Cardiac muscle cell (in vitro differentiated cells and primary cell): ENCODE results near the gene PITPNM1. TPM values are rescaled to one million over a fixed set of nuclear protein-coding genes. Genes with fewer than 3 reads are reported as not detected.

Source experiments
- DNase-seq, 2 donors: peaks; one replicate each; pipeline versions ENCODE4 v3.0.0 to v3.0.0-alpha.2; 2010 to 2017; ENCODE audit warnings: low read depth in 1 of 2, low spot score in 1 of 2
- H3K27ac ChIP-seq: fragments of 200-600 bp; sonication (generic); 2 replicates; pipeline ENCODE4 v1.5.1; 2016
- H3K27me3 ChIP-seq: fragments of 200-600 bp; sonication (generic); 2 replicates; pipeline ENCODE4 v1.6.0; 2016; ENCODE audit warnings: control low read depth
- H3K36me3 ChIP-seq: fragments of 200-600 bp; sonication (generic); 2 replicates; pipeline ENCODE4 v1.5.1; 2016; ENCODE audit warnings: control low read depth
- H3K4me1 ChIP-seq: fragments of 200-600 bp; sonication (generic); 2 replicates; pipeline ENCODE4 v1.8.1; 2017; ENCODE audit warnings: low read depth, mild to moderate bottlenecking, mixed run types
- H3K4me3 ChIP-seq: fragments of 200-600 bp; sonication (generic); 2 replicates; pipeline ENCODE4 v1.5.1; 2016; ENCODE audit warnings: mild to moderate bottlenecking
- H3K9me3 ChIP-seq: fragments of 200-600 bp; sonication (generic); 2 replicates; pipeline ENCODE4 v1.5.1; 2017; ENCODE audit warnings: low read depth, mild to moderate bottlenecking, control low read depth
- polyA plus RNA-seq: library from polyadenylated mRNA; unstranded; fragments of >200 nt; fragmentation: Nextera tagmentation; extraction: Ambion mirVana; gene quantifications from 2 replicates; pipeline ENCODE4 v1.2.1, GENCODE V29; 2016
- total RNA-seq: library from RNA; depleted of rRNA; stranded (reverse); fragments of >200 nt; gene quantifications from 2 replicates; pipeline ENCODE4 v1.2.3, GENCODE V29; 2016
- TF ChIP-seq, protein P1 (sequence below): IDR thresholded peaks from 2 replicates; pipeline ENCODE4 v1.5.1; 2012; ENCODE audit warnings: low read depth, mild to moderate bottlenecking, low read length

PITPNM1 gene
- total and polyA plus RNA-seq, 2 experiments from 2014 or later = 24.8 to 58.5 TPM

DNA sequence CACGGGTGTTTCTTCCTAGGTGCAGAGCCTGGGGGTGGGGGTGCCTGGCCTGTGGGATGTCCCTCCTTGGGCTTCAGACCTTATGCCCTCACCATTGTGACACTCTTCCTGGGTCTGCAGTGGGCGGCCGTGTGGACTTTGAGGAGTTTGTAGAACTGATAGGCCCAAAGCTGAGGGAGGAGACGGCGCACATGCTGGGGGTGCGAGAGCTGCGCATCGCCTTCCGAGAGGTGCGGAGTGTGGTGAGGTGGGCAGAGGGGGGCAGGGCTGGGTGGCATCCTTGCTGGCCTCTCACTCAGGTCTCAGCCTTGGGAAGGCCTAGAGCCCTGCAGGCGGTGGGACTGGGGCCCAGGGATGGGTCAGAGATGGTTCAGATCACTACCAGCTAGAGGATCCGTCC is 47.7 kb downstream of the PITPNM1 start:
- Histone ChIP-seq H3K9me3 (no peaks in the 10 kb centered on the region), H3K27me3 (no peaks in the 10 kb centered on the region), H3K27ac (no peak overlapping the region), H3K4me1 (no peaks in the 10 kb centered on the region), H3K4me3 (no peak overlapping the region), H3K36me3 (no peaks in the 10 kb centered on the region)
- TF ChIP-seq, protein P1, sequence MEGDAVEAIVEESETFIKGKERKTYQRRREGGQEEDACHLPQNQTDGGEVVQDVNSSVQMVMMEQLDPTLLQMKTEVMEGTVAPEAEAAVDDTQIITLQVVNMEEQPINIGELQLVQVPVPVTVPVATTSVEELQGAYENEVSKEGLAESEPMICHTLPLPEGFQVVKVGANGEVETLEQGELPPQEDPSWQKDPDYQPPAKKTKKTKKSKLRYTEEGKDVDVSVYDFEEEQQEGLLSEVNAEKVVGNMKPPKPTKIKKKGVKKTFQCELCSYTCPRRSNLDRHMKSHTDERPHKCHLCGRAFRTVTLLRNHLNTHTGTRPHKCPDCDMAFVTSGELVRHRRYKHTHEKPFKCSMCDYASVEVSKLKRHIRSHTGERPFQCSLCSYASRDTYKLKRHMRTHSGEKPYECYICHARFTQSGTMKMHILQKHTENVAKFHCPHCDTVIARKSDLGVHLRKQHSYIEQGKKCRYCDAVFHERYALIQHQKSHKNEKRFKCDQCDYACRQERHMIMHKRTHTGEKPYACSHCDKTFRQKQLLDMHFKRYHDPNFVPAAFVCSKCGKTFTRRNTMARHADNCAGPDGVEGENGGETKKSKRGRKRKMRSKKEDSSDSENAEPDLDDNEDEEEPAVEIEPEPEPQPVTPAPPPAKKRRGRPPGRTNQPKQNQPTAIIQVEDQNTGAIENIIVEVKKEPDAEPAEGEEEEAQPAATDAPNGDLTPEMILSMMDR = no peak
- DNase-seq = no peak

DNA sequence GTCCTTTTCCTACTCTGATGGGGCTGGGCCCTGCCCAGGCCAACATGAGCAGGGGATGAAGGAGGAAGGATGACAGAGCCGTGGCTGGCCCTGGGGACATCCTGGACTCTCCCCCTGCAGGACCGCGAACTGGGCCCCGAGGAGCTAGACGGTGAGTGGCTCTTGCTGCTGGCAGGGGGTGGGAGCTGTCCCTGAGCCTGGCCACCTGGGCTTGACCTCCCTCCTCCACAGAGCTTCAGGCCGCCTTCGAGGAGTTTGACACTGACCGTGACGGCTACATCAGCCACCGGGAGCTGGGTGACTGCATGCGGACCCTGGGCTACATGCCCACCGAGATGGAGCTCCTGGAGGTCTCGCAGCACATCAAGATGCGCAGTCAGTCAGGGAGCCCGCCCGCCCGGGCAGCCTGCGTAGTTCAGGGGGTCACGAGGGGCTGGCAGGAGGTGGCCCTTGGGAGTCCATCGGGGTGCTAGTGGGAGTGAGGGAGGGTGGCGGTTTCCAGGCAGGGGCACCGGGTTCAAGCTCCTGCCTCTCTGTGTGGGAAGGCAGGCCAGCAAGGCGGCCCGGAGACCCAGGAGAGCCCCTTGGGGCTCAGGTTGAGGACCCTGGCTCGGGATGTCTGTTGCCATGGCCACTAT is 49.0 kb downstream of the PITPNM1 start:
- Histone ChIP-seq H3K36me3 (no peaks in the 10 kb centered on the region), H3K4me1 (no peaks in the 10 kb centered on the region), H3K27ac (no peak overlapping the region), H3K27me3 (no peaks in the 10 kb centered on the region), H3K9me3 (no peaks in the 10 kb centered on the region), H3K4me3 (no peak overlapping the region)
- DNase-seq = no peak
- TF ChIP-seq, protein P1 = no peak

DNA sequence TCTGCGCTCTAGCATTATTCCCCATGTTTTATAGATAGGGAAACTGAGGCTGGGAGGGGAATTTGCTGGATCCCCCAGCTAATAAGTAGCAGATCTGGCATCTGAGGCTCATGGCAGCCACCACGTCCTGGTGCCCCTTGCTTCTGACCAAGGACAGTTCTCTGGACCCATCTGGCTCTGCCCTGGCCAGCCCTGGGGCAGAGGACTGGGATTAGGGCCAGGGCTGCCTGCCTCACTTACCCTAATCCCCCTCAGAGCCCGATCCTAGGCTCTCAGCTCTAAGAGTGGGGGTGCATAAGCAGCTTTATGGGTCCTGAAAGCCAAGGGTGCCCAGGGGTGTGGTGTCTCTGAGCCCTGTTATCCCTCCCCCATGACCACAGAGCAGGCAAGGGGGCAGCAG is 50.1 kb downstream of the PITPNM1 start, which contains the start of gene CABP4:
CABP4 (plus strand) TSS at position 301 of the 400 bp plus-strand sequence; CDS start at position 371, 70 bp downstream.
- Histone ChIP-seq H3K27me3 (no peaks in the 10 kb centered on the region), H3K27ac (no peak within 1 kb of the TSS), H3K9me3 (no peaks in the 10 kb centered on the region), H3K4me3 (no peak within 1 kb of the TSS), H3K36me3 (no peaks in the 10 kb centered on the region), H3K4me1 (no peaks in the 10 kb centered on the region)
- TF ChIP-seq, protein P1 = no peak
- no peak for DNase-seq

DNA sequence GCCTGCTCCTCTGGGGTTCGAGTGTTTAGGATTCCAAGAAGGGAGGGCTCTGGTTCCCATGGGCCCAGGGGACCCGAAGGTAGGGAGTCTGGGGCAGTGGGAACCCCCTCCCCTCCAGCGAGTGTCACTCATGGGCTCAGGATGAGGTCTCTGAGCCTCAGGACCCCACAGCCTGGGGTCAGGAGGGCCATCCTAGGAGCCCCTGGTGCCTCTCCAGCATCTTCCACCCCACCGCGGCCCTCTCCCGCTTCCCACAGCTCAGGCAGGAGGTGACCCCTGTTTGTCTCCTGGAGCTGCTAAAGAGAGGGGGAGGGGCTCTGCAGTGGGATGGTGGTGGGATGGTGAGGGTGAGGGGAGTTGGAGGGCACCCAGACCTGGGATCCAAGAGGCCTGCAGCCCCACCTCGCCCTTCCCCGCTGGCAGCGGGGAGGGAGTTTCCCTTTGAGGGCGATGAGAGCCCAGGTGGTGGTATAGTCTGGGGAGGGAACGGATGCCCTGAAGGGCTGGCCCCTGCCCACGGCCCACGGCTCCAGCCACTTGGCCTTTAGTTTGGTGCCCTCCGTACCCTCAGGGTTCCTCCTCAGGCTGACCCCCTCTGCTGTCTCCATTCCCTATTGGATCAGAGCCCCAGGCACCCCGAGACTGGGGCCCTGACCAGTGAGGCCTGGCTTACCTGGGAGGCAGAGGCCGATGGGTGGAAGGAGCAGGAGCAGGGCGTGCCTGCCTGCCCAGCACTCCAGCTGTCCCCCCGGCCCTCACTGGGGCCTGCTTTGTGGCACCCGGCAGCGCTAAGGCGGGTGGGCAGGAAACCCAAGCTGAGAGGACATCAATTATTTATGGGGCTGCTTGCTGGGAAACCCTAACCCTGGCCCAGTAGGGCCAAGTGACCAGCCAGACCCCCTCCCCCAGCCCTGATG is 51.1 kb downstream of the PITPNM1 start:
- Histone ChIP-seq H3K27ac (no peak overlapping the region), H3K4me3 (no peak overlapping the region), H3K9me3 (no peaks in the 10 kb centered on the region), H3K36me3 (no peaks in the 10 kb centered on the region), H3K4me1 (no peaks in the 10 kb centered on the region), H3K27me3 (no peaks in the 10 kb centered on the region)
- TF ChIP-seq, protein P1 = no peak
- DNase-seq = no peak

DNA sequence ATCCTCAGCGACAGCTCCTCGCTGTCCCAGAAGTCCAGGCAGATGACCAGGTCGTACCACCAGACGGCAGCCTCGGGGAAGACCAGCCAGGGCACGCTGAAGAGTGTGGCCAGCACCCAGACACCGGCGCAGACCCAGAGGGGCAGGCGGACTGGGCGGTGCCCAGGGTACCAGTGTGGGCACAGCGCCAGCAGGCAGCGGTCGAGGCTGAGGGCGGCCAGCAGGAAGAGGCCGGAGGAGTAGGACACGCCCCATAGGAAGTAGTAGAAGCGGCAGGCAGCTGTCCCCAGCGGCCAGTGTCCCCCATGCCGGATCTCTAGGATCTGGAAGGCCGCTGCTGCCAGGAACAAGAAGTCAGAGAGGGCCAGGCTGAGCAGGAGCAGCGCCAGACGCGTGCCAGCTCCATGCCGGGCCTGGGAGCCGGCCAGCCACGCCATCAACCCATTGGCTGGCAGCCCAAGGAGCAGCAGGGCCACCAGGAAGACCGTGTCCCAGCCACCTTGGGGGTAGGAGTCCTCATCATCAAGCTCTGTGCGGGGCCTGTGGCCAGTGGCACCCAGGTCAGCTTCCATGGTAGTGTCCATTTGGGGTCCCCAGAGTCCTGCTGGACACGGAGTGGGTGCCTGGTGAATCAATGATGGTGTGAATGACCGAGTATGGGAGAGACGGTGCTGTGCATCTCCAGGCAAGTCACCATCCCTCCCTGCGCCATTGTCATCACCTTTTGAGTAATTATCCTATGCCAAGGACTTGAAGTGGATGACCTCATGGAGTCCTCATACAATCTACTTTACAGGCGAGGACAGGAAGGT is 52.8 kb downstream of the PITPNM1 start, which contains the start of gene GPR152:
GPR152 (minus strand) TSS at position 589 of the 812 bp plus-strand sequence; CDS start at position 584, 5 bp downstream.
- no peaks in the 10 kb centered on the region for H3K36me3 ChIP-seq
- no peak within 1 kb of the TSS for H3K27ac ChIP-seq
- H3K4me3 ChIP-seq = no peak within 1 kb of the TSS
- no peak for DNase-seq
- H3K9me3 ChIP-seq = no peaks in the 10 kb centered on the region
- TF ChIP-seq, protein P1 = no peak
- no peaks in the 10 kb centered on the region for H3K27me3 ChIP-seq
- no peaks in the 10 kb centered on the region for H3K4me1 ChIP-seq
